ENCODE results near the gene KERA. TPM values are rescaled to one million over a fixed set of nuclear protein-coding genes. Genes with fewer than 3 reads are reported as not detected.

KERA gene
- not detected for polyA plus RNA-seq (2013, experiment 1 of 2)
- polyA plus RNA-seq (2013, experiment 2 of 2) = not detected

- no peaks in the 10 kb centered on the region for H3K36me3 ChIP-seq (ENCODE audit: insufficient read depth, low read length)
- no peak within 1 kb of the TSS for H3K27ac ChIP-seq (ENCODE audit: low read depth, low read length)
- H3K9me3 ChIP-seq (ENCODE audit: insufficient read depth, low read depth, low read length) = no peaks in the 10 kb centered on the region
- H3K4me3 ChIP-seq (ENCODE audit: low read length) = no peak within 1 kb of the TSS
- no peaks in the 10 kb centered on the region for H3K27me3 ChIP-seq (ENCODE audit: insufficient read depth, low read length)
- 80% methylated on average over 8 of the region's 9 CpGs for WGBS
- H3K9ac ChIP-seq (ENCODE audit: low read depth, low read length) = no peak within 1 kb of the TSS
- H3K4me1 ChIP-seq (ENCODE audit: insufficient read depth, low read length) = no peaks in the 10 kb centered on the region
Measured at GRCh38 chr12:91057368-91058165, at the start of gene KERA. KERA (minus strand) TSS chr12:91058024; CDS start chr12:91056281, 1,743 bp downstream.

DNA sequence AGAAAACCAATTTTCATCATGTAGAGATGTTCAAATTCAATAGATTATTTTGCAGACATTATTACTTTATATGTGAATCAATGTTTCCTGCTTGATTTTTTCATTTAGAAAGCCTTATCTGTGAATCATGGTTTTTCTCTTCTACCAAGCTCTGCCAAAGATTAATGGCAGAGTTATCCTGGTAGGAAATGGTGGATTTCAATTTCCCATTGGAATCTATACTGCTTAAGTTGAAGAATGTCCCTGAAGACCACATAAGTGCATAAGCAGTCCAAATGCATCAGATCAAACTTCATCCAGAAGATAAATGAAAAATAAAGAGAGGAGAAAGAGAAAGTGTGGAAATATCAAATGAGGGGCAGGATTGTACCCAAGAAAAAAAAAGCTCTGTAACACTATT lies 48.5 kb upstream of the KERA start:
- Histone ChIP-seq H3K9ac (ENCODE audit: low read depth, low read length) (no peak overlapping the region), H3K27me3 (ENCODE audit: insufficient read depth, low read length) (no peaks in the 10 kb centered on the region), H3K4me1 (ENCODE audit: insufficient read depth, low read length) (no peaks in the 10 kb centered on the region), H3K4me3 (ENCODE audit: low read length) (no peak overlapping the region), H3K36me3 (ENCODE audit: insufficient read depth, low read length) (no peaks in the 10 kb centered on the region), H3K9me3 (ENCODE audit: insufficient read depth, low read depth, low read length) (no peaks in the 10 kb centered on the region), H3K27ac (ENCODE audit: low read depth, low read length) (no peak overlapping the region)

- Histone ChIP-seq H3K4me3 (ENCODE audit: low read length) (no peak overlapping the region), H3K36me3 (ENCODE audit: insufficient read depth, low read length) (no peaks in the 10 kb centered on the region), H3K9me3 (ENCODE audit: insufficient read depth, low read depth, low read length) (no peaks in the 10 kb centered on the region), H3K9ac (ENCODE audit: low read depth, low read length) (no peak overlapping the region), H3K27me3 (ENCODE audit: insufficient read depth, low read length) (no peaks in the 10 kb centered on the region), H3K27ac (ENCODE audit: low read depth, low read length) (no peak overlapping the region), H3K4me1 (ENCODE audit: insufficient read depth, low read length) (no peaks in the 10 kb centered on the region)
- 97% methylated on average over 3 of the region's 5 CpGs for WGBS
Measured at GRCh38 chr12:91105807-91106206, 48.0 kb upstream of the KERA start.

GRCh38 chr12:91104812-91105466 lies 47.1 kb upstream of the KERA start:
- Histone ChIP-seq H3K4me3 (ENCODE audit: low read length) (no peak overlapping the region), H3K9ac (ENCODE audit: low read depth, low read length) (no peak overlapping the region), H3K9me3 (ENCODE audit: insufficient read depth, low read depth, low read length) (no peaks in the 10 kb centered on the region), H3K27ac (ENCODE audit: low read depth, low read length) (no peak overlapping the region), H3K36me3 (ENCODE audit: insufficient read depth, low read length) (no peaks in the 10 kb centered on the region), H3K4me1 (ENCODE audit: insufficient read depth, low read length) (no peaks in the 10 kb centered on the region), H3K27me3 (ENCODE audit: insufficient read depth, low read length) (no peaks in the 10 kb centered on the region)
- WGBS = no CpG with 5 or more reads among the region's 1 CpG

DNA sequence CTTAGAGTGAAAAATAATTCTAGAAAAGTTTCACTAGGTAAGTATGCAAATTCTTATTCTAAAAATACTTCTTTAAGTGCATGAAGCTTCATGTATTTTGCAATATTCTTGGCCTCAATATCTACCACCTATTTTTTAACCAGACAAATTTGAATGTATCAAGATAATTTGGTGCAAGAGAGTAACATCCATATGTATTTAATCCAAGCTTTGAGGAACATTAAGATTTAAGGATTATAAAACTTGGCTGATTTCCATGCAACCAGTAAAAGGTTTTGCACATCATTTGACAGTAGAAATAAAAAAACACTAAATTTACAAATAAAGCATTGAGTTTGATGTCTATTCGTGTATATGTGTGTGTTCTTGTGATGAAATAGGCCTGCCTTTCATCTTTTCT lies 45.8 kb upstream of the KERA start:
- no peaks in the 10 kb centered on the region for H3K9me3 ChIP-seq (ENCODE audit: insufficient read depth, low read depth, low read length)
- H3K9ac ChIP-seq (ENCODE audit: low read depth, low read length) = no peak overlapping the region
- no CpG with 5 or more reads among the region's 1 CpG for WGBS
- no peak overlapping the region for H3K27ac ChIP-seq (ENCODE audit: low read depth, low read length)
- no peaks in the 10 kb centered on the region for H3K36me3 ChIP-seq (ENCODE audit: insufficient read depth, low read length)
- no peaks in the 10 kb centered on the region for H3K27me3 ChIP-seq (ENCODE audit: insufficient read depth, low read length)
- no peaks in the 10 kb centered on the region for H3K4me1 ChIP-seq (ENCODE audit: insufficient read depth, low read length)
- H3K4me3 ChIP-seq (ENCODE audit: low read length) = no peak overlapping the region

GRCh38 chr12:91103101-91103500 lies 45.3 kb upstream of the KERA start:
- no peaks in the 10 kb centered on the region for H3K4me1 ChIP-seq (ENCODE audit: insufficient read depth, low read length)
- no peak overlapping the region for H3K4me3 ChIP-seq (ENCODE audit: low read length)
- H3K9me3 ChIP-seq (ENCODE audit: insufficient read depth, low read depth, low read length) = no peaks in the 10 kb centered on the region
- no peaks in the 10 kb centered on the region for H3K36me3 ChIP-seq (ENCODE audit: insufficient read depth, low read length)
- no peak overlapping the region for H3K9ac ChIP-seq (ENCODE audit: low read depth, low read length)
- no peaks in the 10 kb centered on the region for H3K27me3 ChIP-seq (ENCODE audit: insufficient read depth, low read length)
- no peak overlapping the region for H3K27ac ChIP-seq (ENCODE audit: low read depth, low read length)

DNA sequence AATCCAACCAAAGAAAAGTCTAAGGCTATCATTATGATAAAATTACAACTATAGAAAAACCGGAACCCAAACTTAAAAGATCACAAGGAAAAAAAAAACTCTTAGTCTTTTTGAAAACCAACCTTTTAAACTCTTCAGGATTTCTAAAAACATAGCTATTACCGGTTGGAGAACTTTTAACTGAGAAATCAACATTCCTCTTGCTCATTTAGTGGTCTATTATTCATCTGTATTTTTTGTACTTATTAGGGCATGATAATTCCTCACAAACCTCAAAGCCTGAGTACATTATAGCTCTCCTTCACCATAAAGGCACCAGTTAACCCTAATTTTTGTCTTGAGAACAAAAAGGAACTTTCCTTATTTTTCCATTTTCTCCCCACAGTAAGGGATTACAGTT lies 43.1 kb upstream of the KERA start:
- Histone ChIP-seq H3K9ac (ENCODE audit: low read depth, low read length) (no peak overlapping the region), H3K4me3 (ENCODE audit: low read length) (no peak overlapping the region), H3K9me3 (ENCODE audit: insufficient read depth, low read depth, low read length) (no peaks in the 10 kb centered on the region), H3K27ac (ENCODE audit: low read depth, low read length) (no peak overlapping the region), H3K4me1 (ENCODE audit: insufficient read depth, low read length) (no peaks in the 10 kb centered on the region), H3K36me3 (ENCODE audit: insufficient read depth, low read length) (no peaks in the 10 kb centered on the region), H3K27me3 (ENCODE audit: insufficient read depth, low read length) (no peaks in the 10 kb centered on the region)
- WGBS = 98% methylated on average over 2 of the region's 2 CpGs

- Histone ChIP-seq H3K9me3 (ENCODE audit: insufficient read depth, low read depth, low read length) (no peaks in the 10 kb centered on the region), H3K27ac (ENCODE audit: low read depth, low read length) (no peak overlapping the region), H3K4me3 (ENCODE audit: low read length) (no peak overlapping the region), H3K36me3 (ENCODE audit: insufficient read depth, low read length) (no peaks in the 10 kb centered on the region), H3K4me1 (ENCODE audit: insufficient read depth, low read length) (no peaks in the 10 kb centered on the region), H3K27me3 (ENCODE audit: insufficient read depth, low read length) (no peaks in the 10 kb centered on the region), H3K9ac (ENCODE audit: low read depth, low read length) (no peak overlapping the region)
- 91% methylated on average over 2 of the region's 2 CpGs for WGBS
Measured at GRCh38 chr12:91099836-91100235, 42.0 kb upstream of the KERA start.

DNA sequence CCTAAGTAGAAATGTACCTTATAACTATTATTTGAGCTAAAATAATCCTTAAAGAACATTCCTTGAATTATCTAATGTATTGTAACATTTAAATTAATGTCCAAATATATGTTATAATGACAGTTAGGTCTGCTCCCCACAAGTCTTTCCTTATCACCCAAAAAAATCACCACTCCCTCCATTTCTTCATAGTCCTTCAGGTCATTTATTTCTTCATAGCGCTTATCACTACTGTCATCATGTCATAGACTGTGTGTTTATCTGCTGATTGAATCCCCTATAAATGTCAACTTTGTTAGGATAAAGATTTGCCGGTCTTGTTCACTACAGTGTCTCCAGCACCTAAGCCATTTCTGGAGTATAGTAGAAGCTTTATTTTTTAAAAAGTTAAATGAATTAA lies 41.5 kb upstream of the KERA start:
- Histone ChIP-seq H3K27ac (ENCODE audit: low read depth, low read length) (no peak overlapping the region), H3K4me1 (ENCODE audit: insufficient read depth, low read length) (no peaks in the 10 kb centered on the region), H3K9me3 (ENCODE audit: insufficient read depth, low read depth, low read length) (no peaks in the 10 kb centered on the region), H3K4me3 (ENCODE audit: low read length) (no peak overlapping the region), H3K36me3 (ENCODE audit: insufficient read depth, low read length) (no peaks in the 10 kb centered on the region), H3K9ac (ENCODE audit: low read depth, low read length) (no peak overlapping the region), H3K27me3 (ENCODE audit: insufficient read depth, low read length) (no peaks in the 10 kb centered on the region)
- WGBS = 50% methylated on average over 2 of the region's 2 CpGs

- Histone ChIP-seq H3K27ac (ENCODE audit: low read depth, low read length) (no peak overlapping the region), H3K4me1 (ENCODE audit: insufficient read depth, low read length) (no peaks in the 10 kb centered on the region), H3K9ac (ENCODE audit: low read depth, low read length) (no peak overlapping the region), H3K27me3 (ENCODE audit: insufficient read depth, low read length) (no peaks in the 10 kb centered on the region), H3K36me3 (ENCODE audit: insufficient read depth, low read length) (no peaks in the 10 kb centered on the region), H3K9me3 (ENCODE audit: insufficient read depth, low read depth, low read length) (no peaks in the 10 kb centered on the region), H3K4me3 (ENCODE audit: low read length) (no peak overlapping the region)
- WGBS = 50% methylated on average over 3 of the region's 3 CpGs
Measured at GRCh38 chr12:91098941-91099340, 41.1 kb upstream of the KERA start.

DNA sequence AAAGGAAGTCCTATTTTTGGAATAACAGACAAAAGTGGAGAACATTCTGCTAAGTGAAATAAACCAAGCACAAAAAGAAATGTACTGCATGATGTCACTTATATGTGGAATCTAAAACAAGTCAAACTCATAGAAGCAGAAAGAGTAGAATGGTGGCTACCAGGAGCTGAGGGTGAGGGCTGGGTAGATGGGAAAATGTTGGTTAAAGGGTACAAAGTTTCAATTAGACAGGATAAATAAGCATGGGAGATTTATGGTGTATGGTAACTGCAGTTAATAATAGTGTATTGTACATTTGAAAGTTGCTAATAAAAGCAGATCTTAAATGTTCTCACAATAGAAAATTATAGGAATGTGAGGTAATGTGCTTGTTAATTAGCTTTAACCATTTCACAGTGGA lies 40.6 kb upstream of the KERA start:
- Histone ChIP-seq H3K27me3 (ENCODE audit: insufficient read depth, low read length) (no peaks in the 10 kb centered on the region), H3K9me3 (ENCODE audit: insufficient read depth, low read depth, low read length) (no peaks in the 10 kb centered on the region)

More for the DNA sequence above, 40.6 kb upstream of the KERA start:
- no peak overlapping the region for H3K27ac ChIP-seq (ENCODE audit: low read depth, low read length)
- H3K36me3 ChIP-seq (ENCODE audit: insufficient read depth, low read length) = no peaks in the 10 kb centered on the region
- H3K4me1 ChIP-seq (ENCODE audit: insufficient read depth, low read length) = no peaks in the 10 kb centered on the region
- H3K4me3 ChIP-seq (ENCODE audit: low read length) = no peak overlapping the region
- no peak overlapping the region for H3K9ac ChIP-seq (ENCODE audit: low read depth, low read length)

All from HUES64 (cell line).